ENCODE results near the gene PEAR1. TPM values are rescaled to one million over a fixed set of nuclear protein-coding genes. Genes with fewer than 3 reads are reported as not detected.

PEAR1 gene
- total and polyA plus RNA-seq, 2 donors (not counting 1 experiment from before 2014, with no cell fraction given) = 0.03 TPM; not detected in 1

DNA sequence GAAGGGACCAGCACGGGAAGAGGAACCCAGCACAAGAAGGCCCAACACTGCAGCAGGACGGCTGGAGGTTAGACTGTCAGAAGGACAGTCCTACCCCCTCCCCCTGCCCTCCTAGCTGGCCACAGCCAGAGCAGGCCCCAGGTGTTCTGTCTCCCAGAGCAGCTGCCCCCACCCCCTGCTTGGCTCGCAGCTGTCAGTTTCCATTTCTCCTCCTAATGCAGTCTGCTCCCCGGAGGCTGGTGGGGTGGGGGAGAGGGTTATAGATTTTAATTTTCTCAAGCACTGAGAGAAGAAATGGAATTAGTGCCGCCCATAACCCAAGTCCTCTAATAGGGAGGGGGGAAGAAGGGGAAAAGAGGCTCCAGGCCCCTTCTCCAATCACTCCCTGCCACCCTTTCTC is 13.0 kb upstream of the PEAR1 start:
- no peak overlapping the region for H2AFZ ChIP-seq (ENCODE audit: insufficient read depth, low read depth, low read length, poor library complexity, severe bottlenecking)
- ChIA-PET POLR2A (no interaction called here), CTCF (interaction anchor here (0.8 to 1.1 kb wide), 2 partner anchors 9 to 490 kb away, joined by 3 to 8 read pairs; no protein-coding TSS in a partner anchor)
- no peaks in the 10 kb centered on the region for H3K36me3 ChIP-seq (replicated peaks in 1 of 2; ENCODE audit: control extremely low read depth in 1 of 2, control insufficient read depth in 1 of 2, extremely low read depth in 1 of 2, insufficient read depth in 2 of 2, low read length in 1 of 2)
- ATAC-seq (ENCODE audit: low read depth) (no peak), DNase-seq (no peak)
- no peaks in the 10 kb centered on the region for H3K4me1 ChIP-seq (ENCODE audit: control insufficient read depth in 2 of 2, insufficient read depth in 2 of 2, low read length in 2 of 2)
- no peak overlapping the region for H3K4me3 Mint-ChIP-seq
- H3K4me3 ChIP-seq (ENCODE audit: control extremely low read depth in 1 of 5, extremely low read depth in 1 of 5, insufficient read depth in 1 of 5, low read depth in 2 of 5, low read length in 4 of 5) = no peak overlapping the region
- H3K9ac ChIP-seq (ENCODE audit: low read length) = no peak overlapping the region
- H3K9me3 ChIP-seq (ENCODE audit: control extremely low read depth in 1 of 3, control insufficient read depth in 2 of 3, insufficient read depth in 1 of 3, low read length in 2 of 3) = no peaks in the 10 kb centered on the region
- no peak overlapping the region for H3K27ac ChIP-seq (ENCODE audit: low read length in 2 of 2)
- intact Hi-C loops (cut with micrococcal nuclease) = no loop called here
- H3K27me3 Mint-ChIP-seq = peaks cover 52% of the 10 kb centered on the region
- H3K9me3 Mint-ChIP-seq (ENCODE audit: insufficient read depth) = no peaks in the 10 kb centered on the region
- no peak overlapping the region for H3K27ac Mint-ChIP-seq
- no peaks in the 10 kb centered on the region for H4K20me1 ChIP-seq (ENCODE audit: control insufficient read depth, insufficient read depth, low read length, poor library complexity, severe bottlenecking)
- no peak overlapping the region for H3K4me2 ChIP-seq (replicated peaks; ENCODE audit: low read depth, low read length, poor library complexity, severe bottlenecking)
- no peak for TF ChIP-seq EZH2 (IDR thresholded peaks at IDR 0.05; ENCODE audit: borderline replicate concordance, insufficient read depth, low read depth, low read length, poor library complexity, severe bottlenecking)
- no peak for TF ChIP-seq CTCF (IDR thresholded peaks at IDR 0.05)
- WGBS (ENCODE audit: insufficient coverage) = 80% methylated on average over 2 of the region's 5 CpGs
- no peaks in the 10 kb centered on the region for H3K4me1 Mint-ChIP-seq
- H3K79me2 ChIP-seq (ENCODE audit: control insufficient read depth, insufficient read depth, low read length) = no peaks in the 10 kb centered on the region
- peaks cover 0 to 35% (median 4%) of the 10 kb centered on the region in 4 experiments for H3K27me3 ChIP-seq (replicated peaks in 1 of 4; ENCODE audit: control extremely low read depth in 1 of 4, control insufficient read depth in 3 of 4, insufficient read depth in 4 of 4, low read length in 3 of 4)

- Histone ChIP-seq H2AFZ (ENCODE audit: insufficient read depth, low read depth, low read length, poor library complexity, severe bottlenecking) (no peak overlapping the region), H3K9ac (ENCODE audit: low read length) (no peak overlapping the region), H4K20me1 (ENCODE audit: control insufficient read depth, insufficient read depth, low read length, poor library complexity, severe bottlenecking) (no peaks in the 10 kb centered on the region), H3K36me3 (replicated peaks in 1 of 2; ENCODE audit: control extremely low read depth in 1 of 2, control insufficient read depth in 1 of 2, extremely low read depth in 1 of 2, insufficient read depth in 2 of 2, low read length in 1 of 2) (no peaks in the 10 kb centered on the region), H3K79me2 (ENCODE audit: control insufficient read depth, insufficient read depth, low read length) (no peaks in the 10 kb centered on the region), H3K4me3 (ENCODE audit: control extremely low read depth in 1 of 5, extremely low read depth in 1 of 5, insufficient read depth in 1 of 5, low read depth in 2 of 5, low read length in 4 of 5) (no peak overlapping the region), H3K4me2 (replicated peaks; ENCODE audit: low read depth, low read length, poor library complexity, severe bottlenecking) (no peak overlapping the region), H3K4me1 (ENCODE audit: control insufficient read depth in 2 of 2, insufficient read depth in 2 of 2, low read length in 2 of 2) (no peaks in the 10 kb centered on the region), H3K27me3 (replicated peaks in 1 of 4; ENCODE audit: control extremely low read depth in 1 of 4, control insufficient read depth in 3 of 4, insufficient read depth in 4 of 4, low read length in 3 of 4) (peaks cover 0 to 41% (median 4%) of the 10 kb centered on the region in 4 experiments), H3K9me3 (ENCODE audit: control extremely low read depth in 1 of 3, control insufficient read depth in 2 of 3, insufficient read depth in 1 of 3, low read length in 2 of 3) (no peaks in the 10 kb centered on the region), H3K27ac (ENCODE audit: low read length in 2 of 2) (no peak overlapping the region)
- TF ChIP-seq EZH2 (IDR thresholded peaks at IDR 0.05; ENCODE audit: borderline replicate concordance, insufficient read depth, low read depth, low read length, poor library complexity, severe bottlenecking) (no peak), CTCF (IDR thresholded peaks at IDR 0.05) (no peak)
- no peaks in the 10 kb centered on the region for H3K9me3 Mint-ChIP-seq (ENCODE audit: insufficient read depth)
- no peaks in the 10 kb centered on the region for H3K4me1 Mint-ChIP-seq
- 81% methylated on average over 10 of the region's 10 CpGs for WGBS (ENCODE audit: insufficient coverage)
- POLR2A ChIA-PET = no interaction called here
- intact Hi-C loops (cut with micrococcal nuclease) = no loop called here
- peaks cover 58% of the 10 kb centered on the region for H3K27me3 Mint-ChIP-seq
- no peak overlapping the region for H3K27ac Mint-ChIP-seq
- CTCF ChIA-PET = interaction anchor here (0.8 to 1.1 kb wide), 2 partner anchors 9 to 490 kb away, joined by 3 to 8 read pairs; no protein-coding TSS in a partner anchor
- no peak overlapping the region for H3K4me3 Mint-ChIP-seq
- ATAC-seq (ENCODE audit: low read depth) = no peak
- DNase-seq = no peak
Observed at GRCh38 chr1:156881101-156881500, 12.4 kb upstream of the PEAR1 start.

Measured in B cell (primary cell).